ENCODE measurements around the gene MED12L.

Gene MED12L

DNA sequence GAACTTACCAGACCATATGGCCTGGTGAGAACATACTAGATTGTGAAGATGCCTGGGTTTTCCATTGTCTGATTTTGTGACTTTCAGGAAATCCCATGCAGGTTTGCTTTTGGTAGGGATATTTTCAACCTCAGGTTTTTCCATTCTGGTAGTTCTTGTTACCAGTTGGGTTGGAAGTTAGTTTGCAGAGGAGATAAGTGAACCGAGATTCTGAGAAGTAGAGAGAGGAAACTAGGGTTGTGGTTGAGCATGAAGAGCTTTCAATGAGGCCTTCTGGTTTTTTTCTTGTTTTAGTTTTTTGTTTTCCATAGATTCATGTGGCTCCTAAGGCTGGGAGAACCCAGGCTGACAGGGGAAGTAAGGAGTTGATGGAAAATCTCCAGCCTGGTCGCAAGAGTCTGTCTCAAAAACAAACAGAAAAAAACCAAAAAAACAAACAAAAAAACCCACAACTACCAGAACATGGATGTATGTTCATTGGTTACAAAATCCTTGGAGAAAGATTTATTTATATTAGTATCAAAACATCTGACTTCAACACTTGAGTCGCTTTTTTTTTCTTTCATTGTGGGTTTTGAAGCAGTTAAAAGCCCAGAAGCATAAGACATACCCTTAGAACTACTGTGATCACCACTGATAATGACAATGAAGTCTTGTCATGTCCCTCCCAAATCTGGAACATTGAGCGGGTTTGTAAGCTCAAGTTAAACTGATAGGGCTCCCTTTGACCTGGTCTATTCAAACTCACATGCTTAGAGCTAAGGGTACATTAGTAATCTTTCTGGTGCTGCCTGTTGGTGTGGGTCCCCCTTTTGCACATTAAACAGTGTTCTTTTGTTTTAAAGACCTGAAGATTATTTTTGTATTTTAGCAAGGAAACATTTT is 114.3 kb downstream of the MED12L start:
- no peaks in the 10 kb centered on the region for H4K20me1 ChIP-seq (ENCODE audit: insufficient read depth, low read length, poor library complexity, severe bottlenecking)
- TF ChIP-seq, protein P1, sequence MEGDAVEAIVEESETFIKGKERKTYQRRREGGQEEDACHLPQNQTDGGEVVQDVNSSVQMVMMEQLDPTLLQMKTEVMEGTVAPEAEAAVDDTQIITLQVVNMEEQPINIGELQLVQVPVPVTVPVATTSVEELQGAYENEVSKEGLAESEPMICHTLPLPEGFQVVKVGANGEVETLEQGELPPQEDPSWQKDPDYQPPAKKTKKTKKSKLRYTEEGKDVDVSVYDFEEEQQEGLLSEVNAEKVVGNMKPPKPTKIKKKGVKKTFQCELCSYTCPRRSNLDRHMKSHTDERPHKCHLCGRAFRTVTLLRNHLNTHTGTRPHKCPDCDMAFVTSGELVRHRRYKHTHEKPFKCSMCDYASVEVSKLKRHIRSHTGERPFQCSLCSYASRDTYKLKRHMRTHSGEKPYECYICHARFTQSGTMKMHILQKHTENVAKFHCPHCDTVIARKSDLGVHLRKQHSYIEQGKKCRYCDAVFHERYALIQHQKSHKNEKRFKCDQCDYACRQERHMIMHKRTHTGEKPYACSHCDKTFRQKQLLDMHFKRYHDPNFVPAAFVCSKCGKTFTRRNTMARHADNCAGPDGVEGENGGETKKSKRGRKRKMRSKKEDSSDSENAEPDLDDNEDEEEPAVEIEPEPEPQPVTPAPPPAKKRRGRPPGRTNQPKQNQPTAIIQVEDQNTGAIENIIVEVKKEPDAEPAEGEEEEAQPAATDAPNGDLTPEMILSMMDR (conservative IDR thresholded peaks at IDR 0.05; ENCODE audit: low read length): no peak
- no peak for TF ChIP-seq EZH2phosphoT487 (IDR thresholded peaks at IDR 0.05; ENCODE audit: borderline replicate concordance)
- no peak overlapping the region for H3K4me2 ChIP-seq (ENCODE audit: low read depth, low read length, poor library complexity, severe bottlenecking)
- peaks cover 7% of the 10 kb centered on the region for H3K4me1 ChIP-seq (ENCODE audit: insufficient read depth, low read length, poor library complexity, severe bottlenecking)
- no peak overlapping the region for H3K9ac ChIP-seq (ENCODE audit: low read depth, low read length, poor library complexity, severe bottlenecking)
- no peak overlapping the region for H2AFZ ChIP-seq (ENCODE audit: low read length)
- H3K4me3 ChIP-seq (ENCODE audit: low read length, poor library complexity, severe bottlenecking): no peak overlapping the region
- H3F3A ChIP-seq (ENCODE audit: low read depth): 0 out of 2 replicates have a peak, but pooled peaks cover 3% of the 10 kb centered on the region
- peaks cover 39% of the 10 kb centered on the region; the same call in 1 of the 2 replicates for H3K36me3 ChIP-seq (ENCODE audit: insufficient read depth, low read length)
- H3K9me2 ChIP-seq (replicated peaks; ENCODE audit: low read depth, low read length): no peaks in the 10 kb centered on the region
- H3K27me3 ChIP-seq (ENCODE audit: insufficient read depth, low read length, poor library complexity, severe bottlenecking): no peaks in the 10 kb centered on the region
- no peaks in the 10 kb centered on the region for H3K9me3 ChIP-seq (ENCODE audit: insufficient read depth, low read depth, low read length)
- H3K79me2 ChIP-seq (ENCODE audit: insufficient read depth, low read length): no peaks in the 10 kb centered on the region

DNA sequence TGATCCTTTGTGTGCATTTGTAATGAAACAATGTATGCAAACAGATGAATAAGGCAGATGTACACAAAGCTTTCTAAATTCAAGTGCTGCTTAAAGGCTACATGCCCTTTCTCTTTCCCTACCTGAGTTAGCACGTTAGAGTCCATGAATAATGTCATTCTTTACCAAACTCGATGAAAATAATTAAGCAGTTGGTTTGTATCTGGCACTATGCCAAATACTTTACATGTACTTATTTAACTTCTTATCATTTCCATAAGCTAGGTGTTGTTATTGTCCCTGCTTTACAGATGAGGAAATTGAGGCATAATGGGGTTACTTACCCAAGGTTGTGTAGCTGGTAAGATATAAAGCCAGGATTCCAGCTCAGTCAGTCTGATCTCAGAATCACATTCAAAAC is 115.1 kb downstream of the MED12L start:
- H3F3A ChIP-seq (ENCODE audit: low read depth): 0 out of 2 replicates have a peak, but pooled peaks cover 3% of the 10 kb centered on the region
- H3K36me3 ChIP-seq (ENCODE audit: insufficient read depth, low read length): peaks cover 36% of the 10 kb centered on the region; the same call in 1 of the 2 replicates
- TF ChIP-seq EZH2phosphoT487 (IDR thresholded peaks at IDR 0.05; ENCODE audit: borderline replicate concordance): no peak
- TF ChIP-seq, protein P1 (conservative IDR thresholded peaks at IDR 0.05; ENCODE audit: low read length): no peak
- no peak overlapping the region for H3K4me3 ChIP-seq (ENCODE audit: low read length, poor library complexity, severe bottlenecking)
- H3K9me2 ChIP-seq (replicated peaks; ENCODE audit: low read depth, low read length): no peaks in the 10 kb centered on the region
- no peak overlapping the region for H3K9ac ChIP-seq (ENCODE audit: low read depth, low read length, poor library complexity, severe bottlenecking)
- no peaks in the 10 kb centered on the region for H4K20me1 ChIP-seq (ENCODE audit: insufficient read depth, low read length, poor library complexity, severe bottlenecking)
- H3K9me3 ChIP-seq (ENCODE audit: insufficient read depth, low read depth, low read length): no peaks in the 10 kb centered on the region
- H3K27me3 ChIP-seq (ENCODE audit: insufficient read depth, low read length, poor library complexity, severe bottlenecking): no peaks in the 10 kb centered on the region
- H3K4me2 ChIP-seq (ENCODE audit: low read depth, low read length, poor library complexity, severe bottlenecking): no peak overlapping the region
- peaks cover 7% of the 10 kb centered on the region for H3K4me1 ChIP-seq (ENCODE audit: insufficient read depth, low read length, poor library complexity, severe bottlenecking)
- no peaks in the 10 kb centered on the region for H3K79me2 ChIP-seq (ENCODE audit: insufficient read depth, low read length)
- H2AFZ ChIP-seq (ENCODE audit: low read length): no peak overlapping the region

DNA sequence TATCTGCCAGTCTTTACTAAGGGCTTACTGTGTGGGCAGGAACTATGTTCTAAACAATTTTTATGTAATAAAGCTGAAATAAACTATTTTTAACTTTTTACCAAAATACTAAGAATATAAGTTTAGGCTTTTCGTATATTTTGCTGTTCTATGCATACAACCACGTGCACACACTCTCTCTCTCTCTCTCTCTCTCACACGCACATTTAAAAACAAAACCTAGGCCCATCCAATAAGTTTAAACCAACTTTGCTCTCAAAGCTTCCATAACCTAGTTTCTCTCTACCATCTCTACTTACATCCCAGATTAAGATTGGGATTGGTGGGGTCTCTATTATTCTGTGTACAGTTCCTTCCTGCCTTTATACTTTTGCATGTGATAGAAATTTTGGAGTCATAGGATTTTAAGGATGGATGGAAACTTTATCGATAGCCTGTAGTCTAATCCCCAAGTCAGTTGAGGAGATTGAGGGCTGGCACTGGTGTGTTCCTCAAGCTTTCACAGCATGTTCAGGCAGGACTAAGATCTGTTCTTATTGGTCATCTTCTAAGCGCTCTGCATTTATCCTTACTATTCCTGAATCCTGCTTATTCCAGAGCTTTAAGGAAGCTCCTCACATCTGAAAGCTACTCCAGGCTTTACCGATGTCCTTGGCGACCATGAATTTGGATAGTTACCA is 115.7 kb downstream of the MED12L start:
- TF ChIP-seq, protein P1 (conservative IDR thresholded peaks at IDR 0.05; ENCODE audit: low read length): no peak
- TF ChIP-seq EZH2phosphoT487 (IDR thresholded peaks at IDR 0.05; ENCODE audit: borderline replicate concordance): no peak

More for the DNA sequence above, 115.7 kb downstream of the MED12L start:
- Histone ChIP-seq H2AFZ (ENCODE audit: low read length) (no peak overlapping the region), H3K4me3 (ENCODE audit: low read length, poor library complexity, severe bottlenecking) (no peak overlapping the region), H3K79me2 (ENCODE audit: insufficient read depth, low read length) (no peaks in the 10 kb centered on the region), H3F3A (ENCODE audit: low read depth) (0 out of 2 replicates have a peak, but pooled peaks cover 3% of the 10 kb centered on the region), H4K20me1 (ENCODE audit: insufficient read depth, low read length, poor library complexity, severe bottlenecking) (no peaks in the 10 kb centered on the region), H3K4me2 (ENCODE audit: low read depth, low read length, poor library complexity, severe bottlenecking) (no peak overlapping the region), H3K9me3 (ENCODE audit: insufficient read depth, low read depth, low read length) (no peaks in the 10 kb centered on the region), H3K36me3 (ENCODE audit: insufficient read depth, low read length) (peaks cover 30% of the 10 kb centered on the region; the same call in 1 of the 2 replicates), H3K9ac (ENCODE audit: low read depth, low read length, poor library complexity, severe bottlenecking) (no peak overlapping the region), H3K27me3 (ENCODE audit: insufficient read depth, low read length, poor library complexity, severe bottlenecking) (no peaks in the 10 kb centered on the region), H3K4me1 (ENCODE audit: insufficient read depth, low read length, poor library complexity, severe bottlenecking) (peaks cover 7% of the 10 kb centered on the region), H3K9me2 (replicated peaks; ENCODE audit: low read depth, low read length) (no peaks in the 10 kb centered on the region)

All from Loucy (cell line).